Esophagus muscularis mucosa (tissue), 4 donors: Measurements from ENCODE around the gene METTL14. TPM values are rescaled to one million over a fixed set of nuclear protein-coding genes. Genes with fewer than 3 reads are reported as not detected.

Experiments
- DNase-seq: peaks from one replicate; pipeline ENCODE4 v3.0.0-alpha.2; 2017; ENCODE audit errors: extremely low spot score
- H3K27ac ChIP-seq, 4 donors: fragments of 200-600 bp; sonication (generic); replicated peaks in 1 of 4; 1 replicate in 3 of 4; 2 replicates in 1 of 4; pipeline ENCODE4 v1.5.1; 2016 to 2019; ENCODE audit warnings: mild to moderate bottlenecking in 1 of 4
- H3K27me3 ChIP-seq, 4 donors: fragments of 200-600 bp; sonication (generic); one replicate each; pipeline versions ENCODE4 v1.5.1 to v1.6.0; 2016 to 2019
- H3K36me3 ChIP-seq, 4 donors: fragments of 200-600 bp; sonication (generic); one replicate each; pipeline ENCODE4 v1.5.1; 2016 to 2019
- H3K4me1 ChIP-seq, 4 donors: fragments of 200-600 bp; sonication (generic); one replicate each; pipeline ENCODE4 v1.5.1; 2016 to 2019
- H3K4me3 ChIP-seq, 4 donors: fragments of 200-600 bp; sonication (generic); 1 replicate in 2 of 4; 2 replicates in 2 of 4; pipeline ENCODE4 v1.5.1; 2016 to 2019; ENCODE audit warnings: mild to moderate bottlenecking in 4 of 4, moderate library complexity in 1 of 4
- H3K9me3 ChIP-seq, 4 donors: fragments of 200-600 bp; sonication (generic); 1 replicate in 3 of 4; 2 replicates in 1 of 4; pipeline ENCODE4 v1.5.1; 2016 to 2019
- EP300 ChIP-seq: sonication (generic); formaldehyde crosslinking; IDR thresholded peaks from one replicate; pipeline ENCODE4 v1.6.1; 2017; ENCODE audit warnings: antibody characterized with exemption
- POLR2A ChIP-seq: fragments of 450-650 bp; IDR thresholded peaks from one replicate; pipeline ENCODE4 v1.6.1; 2017; ENCODE audit warnings: antibody characterized with exemption, moderate library complexity, mild to moderate bottlenecking, low read depth
- POLR2AphosphoS5 ChIP-seq, 2 donors: sonication (generic); formaldehyde crosslinking; IDR thresholded peaks; one replicate each; pipeline ENCODE4 v1.6.1; 2017; ENCODE audit warnings: antibody characterized with exemption in 2 of 2
- WGBS: methylation state at CpG from one replicate; pipeline ENCODE4 v1.1.5; 2018; 5-methylcytosine and 5-hydroxymethylcytosine counted together
- intact Hi-C: fragments of 100-400 bp; cut with DNase I; formaldehyde crosslinking; loops from one replicate; pipeline ENCODE4 v1.15.1; 2023
- total RNA-seq, 4 donors: library from RNA; depleted of rRNA; stranded (reverse); fragments of >200 nt; gene quantifications; one replicate each; pipeline versions ENCODE4 v1.1.0 to v1.2.1, GENCODE V29; 2016
- TF ChIP-seq, protein P1 (sequence below), 3 experiments: fragments of 200-600 bp in 2 of 3; fragments of 450-650 bp in 1 of 3; sonication (generic) in 2 of 3; IDR thresholded peaks; one replicate each; pipeline ENCODE4 v1.5.1; 2017 to 2019; ENCODE audit warnings: antibody characterized with exemption in 3 of 3, mild to moderate bottlenecking in 2 of 3, moderate library complexity in 1 of 3

METTL14 gene
- total RNA-seq, 4 donors from 2014 or later = 26.3 to 43.6 (median 29.5) TPM

DNA sequence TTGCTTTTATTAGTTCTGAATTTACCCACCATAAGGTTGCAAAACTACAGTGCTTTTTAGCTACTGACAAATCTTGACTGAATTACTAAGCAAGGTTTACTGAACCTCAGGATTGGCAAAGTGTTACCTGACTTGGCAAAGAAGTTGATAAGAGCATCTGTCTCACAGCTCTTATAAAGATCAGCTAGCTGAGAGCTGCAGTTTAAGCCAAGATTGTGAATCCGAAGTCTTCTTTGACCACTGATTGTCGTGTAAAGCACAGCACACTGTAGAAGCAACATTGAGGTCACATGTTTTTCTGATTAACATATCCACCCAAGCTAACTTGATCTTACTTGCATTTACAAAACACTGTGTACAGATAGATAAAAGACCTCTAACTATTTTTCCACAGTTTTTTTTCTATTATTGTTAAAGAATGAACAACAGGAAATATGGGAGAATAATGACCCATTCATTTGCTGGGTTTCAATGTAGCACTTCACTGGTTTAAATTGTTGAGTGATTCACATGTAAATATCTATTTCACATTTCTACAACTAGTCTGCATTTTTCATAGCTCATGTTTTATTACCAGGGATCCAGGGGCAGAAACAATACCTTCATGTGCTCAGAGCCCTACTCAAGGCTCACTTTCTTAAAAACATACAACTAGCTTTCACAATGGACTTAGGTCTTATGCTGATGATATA lies 54.0 kb downstream of the METTL14 start:
- WGBS = 38% methylated on average over 2 of the region's 2 CpGs
- Histone ChIP-seq H3K27ac (peak overlapping the region; percentile 36 to 87 (median 66)), H3K36me3 (peaks cover 4 to 78% (median 24%) of the 10 kb centered on the region in 4 donors), H3K4me1 (peaks cover 4 to 67% (median 50%) of the 10 kb centered on the region in 4 donors), H3K27me3 (no peaks in the 10 kb centered on the region), H3K9me3 (no peaks in the 10 kb centered on the region), H3K4me3 (no peak overlapping the region)
- DNase-seq = no peak
- intact Hi-C loops = no loop called here
- TF ChIP-seq, protein P1, sequence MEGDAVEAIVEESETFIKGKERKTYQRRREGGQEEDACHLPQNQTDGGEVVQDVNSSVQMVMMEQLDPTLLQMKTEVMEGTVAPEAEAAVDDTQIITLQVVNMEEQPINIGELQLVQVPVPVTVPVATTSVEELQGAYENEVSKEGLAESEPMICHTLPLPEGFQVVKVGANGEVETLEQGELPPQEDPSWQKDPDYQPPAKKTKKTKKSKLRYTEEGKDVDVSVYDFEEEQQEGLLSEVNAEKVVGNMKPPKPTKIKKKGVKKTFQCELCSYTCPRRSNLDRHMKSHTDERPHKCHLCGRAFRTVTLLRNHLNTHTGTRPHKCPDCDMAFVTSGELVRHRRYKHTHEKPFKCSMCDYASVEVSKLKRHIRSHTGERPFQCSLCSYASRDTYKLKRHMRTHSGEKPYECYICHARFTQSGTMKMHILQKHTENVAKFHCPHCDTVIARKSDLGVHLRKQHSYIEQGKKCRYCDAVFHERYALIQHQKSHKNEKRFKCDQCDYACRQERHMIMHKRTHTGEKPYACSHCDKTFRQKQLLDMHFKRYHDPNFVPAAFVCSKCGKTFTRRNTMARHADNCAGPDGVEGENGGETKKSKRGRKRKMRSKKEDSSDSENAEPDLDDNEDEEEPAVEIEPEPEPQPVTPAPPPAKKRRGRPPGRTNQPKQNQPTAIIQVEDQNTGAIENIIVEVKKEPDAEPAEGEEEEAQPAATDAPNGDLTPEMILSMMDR (IDR thresholded peaks at IDR 0.05) = no peak
- TF ChIP-seq POLR2AphosphoS5 (IDR thresholded peaks at IDR 0.05) (no peak), EP300 (no peak), POLR2A (no peak)

DNA sequence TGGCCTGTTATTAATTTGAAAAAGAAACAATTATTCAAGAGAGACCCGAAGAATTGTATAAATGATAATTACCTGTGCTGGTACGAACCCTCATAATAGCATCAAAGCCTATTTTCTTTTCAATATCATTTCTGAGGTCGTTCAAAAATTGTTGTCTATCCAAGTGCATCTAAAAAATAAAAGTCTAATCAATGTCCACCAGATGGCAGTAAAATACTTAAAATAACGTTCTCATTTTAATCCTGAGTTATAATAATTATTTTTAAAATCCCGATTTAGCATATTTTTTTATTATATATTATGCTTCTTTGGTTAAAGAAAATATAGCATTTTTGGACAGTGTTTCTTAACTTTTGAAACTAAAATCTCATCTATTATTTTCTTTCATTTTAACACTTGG lies 55.7 kb downstream of the METTL14 start:
- peaks cover 8 to 74% (median 64%) of the 10 kb centered on the region in 4 donors for H3K4me1 ChIP-seq
- 27% methylated on average over 5 of the region's 5 CpGs for WGBS
- H3K36me3 ChIP-seq = peaks cover 4 to 72% (median 20%) of the 10 kb centered on the region in 4 donors
- H3K27ac ChIP-seq = peak overlapping the region; percentile 64 to 87 (median 80)
- no peak for DNase-seq
- intact Hi-C loops = loop anchor here (5.0 to 10.0 kb wide), 2 partner anchors 144 to 231 kb away; partner anchors contain the start of gene SYNPO2
- no peaks in the 10 kb centered on the region for H3K9me3 ChIP-seq
- H3K27me3 ChIP-seq = no peaks in the 10 kb centered on the region
- H3K4me3 ChIP-seq = peak overlapping the region in 3 of 4 donors; percentile 29 to 35 (median 32)
- TF ChIP-seq, protein P1 (IDR thresholded peaks at IDR 0.05) = peak; percentile 55 to 61 (median 59)
- TF ChIP-seq EP300 = no peak

DNA sequence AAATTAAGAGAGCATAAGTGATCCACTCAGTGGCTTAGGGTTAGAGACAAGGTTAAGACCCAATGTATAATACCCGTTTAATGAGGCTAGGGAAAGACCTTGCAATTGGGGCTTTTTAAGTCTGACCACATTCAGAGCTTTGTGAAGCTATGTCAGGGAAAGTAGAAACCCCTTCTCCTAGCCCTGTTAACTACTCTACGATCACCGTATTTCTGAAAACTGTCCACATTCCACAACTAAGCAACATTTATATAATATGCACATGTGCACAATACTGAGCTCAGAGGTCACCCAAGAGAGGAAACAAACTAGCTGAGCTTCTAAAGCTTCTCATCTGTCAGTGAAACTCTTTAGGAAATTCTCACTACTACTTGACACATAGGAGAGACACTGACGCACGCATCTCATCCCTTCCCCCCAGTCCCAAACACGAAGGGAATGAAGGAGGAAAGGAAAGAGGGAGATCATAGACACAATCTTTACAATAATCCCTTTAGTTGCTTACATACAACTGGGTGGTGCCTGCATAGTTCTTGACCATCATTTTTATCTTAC lies 56.2 kb downstream of the METTL14 start:
- peak overlapping the region; percentile 64 to 87 (median 80) for H3K27ac ChIP-seq
- intact Hi-C loops = loop anchor here (5.0 to 10.0 kb wide), 2 partner anchors 143 to 231 kb away; partner anchors contain the start of gene SYNPO2
- H3K36me3 ChIP-seq = peaks cover 0 to 66% (median 18%) of the 10 kb centered on the region in 4 donors

DNA sequence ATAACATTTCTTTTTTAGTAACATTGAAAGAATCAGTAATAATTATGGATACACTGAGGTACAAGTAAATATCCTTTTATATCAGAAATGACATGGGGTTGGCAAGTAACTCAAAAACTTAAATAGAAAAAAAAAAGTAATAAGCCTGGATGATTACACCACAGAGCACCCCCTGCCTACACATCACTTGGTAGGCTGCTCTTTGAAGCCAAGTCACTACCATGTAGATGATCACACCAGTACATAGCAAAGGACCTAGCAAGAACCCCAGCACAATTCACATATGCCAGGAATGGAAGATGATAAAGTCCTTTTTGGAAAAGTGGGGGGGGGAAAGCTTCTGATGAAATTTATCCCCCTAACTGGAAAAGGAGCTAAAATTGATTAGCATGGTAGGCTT lies 56.9 kb downstream of the METTL14 start:
- intact Hi-C loops = loop anchor here (5.0 to 10.0 kb wide), 2 partner anchors 143 to 230 kb away; partner anchors contain the start of gene SYNPO2
- Histone ChIP-seq H3K27me3 (no peaks in the 10 kb centered on the region), H3K4me1 (peaks cover 20 to 86% (median 75%) of the 10 kb centered on the region in 4 donors), H3K36me3 (peaks cover 0 to 60% (median 16%) of the 10 kb centered on the region in 4 donors), H3K9me3 (no peaks in the 10 kb centered on the region), H3K4me3 (no peak overlapping the region), H3K27ac (peak overlapping the region; percentile 64 to 87 (median 80))
- TF ChIP-seq EP300 = no peak
- no peak for TF ChIP-seq POLR2AphosphoS5 (IDR thresholded peaks at IDR 0.05)
- TF ChIP-seq, protein P1 (IDR thresholded peaks at IDR 0.05) = no peak
- TF ChIP-seq POLR2A = no peak
- no peak for DNase-seq

More for the DNA sequence above, 56.2 kb downstream of the METTL14 start:
- DNase-seq = no peak
- WGBS = 36% methylated on average over 6 of the region's 6 CpGs
- peak overlapping the region in 3 of 4 donors; percentile 29 to 35 (median 32) for H3K4me3 ChIP-seq
- no peaks in the 10 kb centered on the region for H3K9me3 ChIP-seq
- no peaks in the 10 kb centered on the region for H3K27me3 ChIP-seq
- peaks cover 13 to 79% (median 69%) of the 10 kb centered on the region in 4 donors for H3K4me1 ChIP-seq
- TF ChIP-seq EP300 (no peak), POLR2A (no peak), POLR2AphosphoS5 (IDR thresholded peaks at IDR 0.05) (peak in 1 of 2 donors; percentile 28)
- TF ChIP-seq, protein P1 (IDR thresholded peaks at IDR 0.05) = no peak
